Type B pancreatic cell (in vitro differentiated cells): ENCODE results near the gene SCUBE3. TPM values are rescaled to one million over a fixed set of nuclear protein-coding genes. Genes with fewer than 3 reads are reported as not detected.

Experiments used
- DNase-seq: peaks from one replicate; pipeline ENCODE4 v3.0.0; 2021; ENCODE audit warnings: mixed read lengths; ENCODE audit not compliant: unreplicated experiment; ENCODE audit errors: extremely low spot score
- H3K27ac Mint-ChIP-seq: 2 replicates; pipeline ENCODE4 v1.8.0; 2021; ENCODE audit warnings: mild to moderate bottlenecking, mixed read lengths
- H3K27me3 Mint-ChIP-seq: 2 replicates; pipeline ENCODE4 v1.8.0; 2021; ENCODE audit warnings: mixed read lengths
- H3K36me3 Mint-ChIP-seq: 2 replicates; pipeline ENCODE4 v1.8.0; 2021; ENCODE audit warnings: mixed read lengths
- H3K4me1 Mint-ChIP-seq: one replicate; pipeline ENCODE4 v1.8.0; 2021; ENCODE audit warnings: mixed read lengths; ENCODE audit not compliant: unreplicated experiment
- H3K4me3 Mint-ChIP-seq: 2 replicates; pipeline ENCODE4 v1.8.0; 2021; ENCODE audit warnings: mild to moderate bottlenecking, mixed read lengths
- H3K9me3 Mint-ChIP-seq: 2 replicates; pipeline ENCODE4 v1.8.0; 2021; ENCODE audit warnings: mixed read lengths
- CTCF ChIP-seq: fragments of 200-600 bp; sonication (generic); conservative IDR thresholded peaks from 2 replicates; pipeline ENCODE4 v1.5.0; 2021; ENCODE audit warnings: antibody characterized with exemption, mild to moderate bottlenecking
- total RNA-seq: library from RNA; stranded (reverse); gene quantifications from 2 replicates; pipeline ENCODE4 v1.2.1, GENCODE V29; 2021; ENCODE audit warnings: low replicate concordance

SCUBE3 gene
- total RNA-seq, 1 donor from 2014 or later = 14.9 TPM

GRCh38 chr6:35262596-35262995, 48.8 kb downstream of the SCUBE3 start:
- Mint-ChIP-seq H3K9me3 (no peaks in the 10 kb centered on the region), H3K4me1 (peaks cover 33% of the 10 kb centered on the region), H3K36me3 (peaks cover 3% of the 10 kb centered on the region), H3K27me3 (no peaks in the 10 kb centered on the region), H3K4me3 (peak overlapping the region; percentile 55), H3K27ac (peak overlapping the region; percentile 58)
- DNase-seq = no peak
- no peak for TF ChIP-seq CTCF

- TF ChIP-seq CTCF = no peak
- no peak overlapping the region for H3K27ac Mint-ChIP-seq
- H3K9me3 Mint-ChIP-seq = no peaks in the 10 kb centered on the region
- H3K4me1 Mint-ChIP-seq = peaks cover 34% of the 10 kb centered on the region
- no peak overlapping the region for H3K4me3 Mint-ChIP-seq
- DNase-seq = no peak
- H3K27me3 Mint-ChIP-seq = no peaks in the 10 kb centered on the region
- peaks cover 3% of the 10 kb centered on the region for H3K36me3 Mint-ChIP-seq
These were observed 51.0 kb downstream of the SCUBE3 start for GRCh38 chr6:35264550-35265274.

GRCh38 chr6:35265523-35265922, 51.8 kb downstream of the SCUBE3 start:
- Mint-ChIP-seq H3K4me1 (peaks cover 29% of the 10 kb centered on the region), H3K27me3 (no peaks in the 10 kb centered on the region), H3K36me3 (peaks cover 3% of the 10 kb centered on the region), H3K9me3 (no peaks in the 10 kb centered on the region), H3K4me3 (no peak overlapping the region), H3K27ac (no peak overlapping the region)
- TF ChIP-seq CTCF = no peak
- DNase-seq = no peak

- Mint-ChIP-seq H3K27ac (no peak overlapping the region), H3K9me3 (no peaks in the 10 kb centered on the region), H3K36me3 (peaks cover 7% of the 10 kb centered on the region), H3K4me3 (no peak overlapping the region), H3K27me3 (no peaks in the 10 kb centered on the region), H3K4me1 (peaks cover 21% of the 10 kb centered on the region)
- TF ChIP-seq CTCF = no peak
- DNase-seq = no peak
These were observed 53.7 kb downstream of the SCUBE3 start for GRCh38 chr6:35267446-35267845.

GRCh38 chr6:35267897-35268296, 54.1 kb downstream of the SCUBE3 start:
- Mint-ChIP-seq H3K36me3 (peaks cover 7% of the 10 kb centered on the region), H3K4me3 (no peak overlapping the region), H3K9me3 (no peaks in the 10 kb centered on the region), H3K4me1 (peaks cover 16% of the 10 kb centered on the region), H3K27me3 (no peaks in the 10 kb centered on the region), H3K27ac (no peak overlapping the region)
- no peak for TF ChIP-seq CTCF
- no peak for DNase-seq

GRCh38 chr6:35272005-35272404, 58.2 kb downstream of the SCUBE3 start:
- Mint-ChIP-seq H3K4me1 (peaks cover 16% of the 10 kb centered on the region), H3K27me3 (no peaks in the 10 kb centered on the region), H3K9me3 (no peaks in the 10 kb centered on the region), H3K36me3 (peaks cover 7% of the 10 kb centered on the region), H3K27ac (no peak overlapping the region), H3K4me3 (no peak overlapping the region)
- TF ChIP-seq CTCF = no peak
- no peak for DNase-seq
